H1 (cell line): ENCODE measurements around the gene HFE.

Experiments
- ASH2L ChIP-seq: fragments of 200-600, 300-600 bp; sonication (generic); IDR thresholded peaks from one replicate; pipeline ENCODE4 v1.7.1; 2017; ENCODE audit warnings: low read length
- EP300 ChIP-seq, 2 experiments: IDR thresholded peaks; 1 replicate in 1 of 2; 2 replicates in 1 of 2; pipeline ENCODE4 v1.6.1; 2011 to 2012; ENCODE audit warnings: low read depth in 2 of 2, low read length in 2 of 2, mild to moderate bottlenecking in 2 of 2, borderline replicate concordance in 1 of 2, inconsistent platforms in 1 of 2, moderate library complexity in 1 of 2
- EZH2 ChIP-seq: fragments of 200-600 bp; sonication (generic); IDR thresholded peaks from 2 replicates; pipeline ENCODE4 v1.7.1; 2012; ENCODE audit warnings: low read depth, mild to moderate bottlenecking, moderate library complexity, low read length, inconsistent platforms; ENCODE audit not compliant: severe bottlenecking
- GABPA ChIP-seq: IDR thresholded peaks from 2 replicates; pipeline ENCODE4 v1.6.1; 2011; ENCODE audit warnings: mild to moderate bottlenecking, low read length, moderate library complexity, borderline replicate concordance; ENCODE audit not compliant: insufficient read depth
- RAD21 ChIP-seq, 2 experiments: IDR thresholded peaks in 1 of 2; conservative IDR thresholded peaks in 1 of 2; 2 replicates each; pipeline ENCODE4 v1.6.1; 2011; ENCODE audit warnings: low read depth in 2 of 2, low read length in 2 of 2, improper control_type of control experiment in 1 of 2, inconsistent platforms in 1 of 2, mild to moderate bottlenecking in 1 of 2, moderate library complexity in 1 of 2
- RBBP5 ChIP-seq: IDR thresholded peaks from 2 replicates; pipeline ENCODE4 v1.7.1; 2012; ENCODE audit warnings: low read depth, mild to moderate bottlenecking, inconsistent platforms, low read length, moderate library complexity, borderline replicate concordance
- SP4 ChIP-seq: IDR thresholded peaks from 2 replicates; pipeline ENCODE4 v1.6.1; 2012; ENCODE audit warnings: low read length, inconsistent platforms
- YY1 ChIP-seq: IDR thresholded peaks from 2 replicates; pipeline ENCODE4 v1.6.1; 2011; ENCODE audit warnings: low read depth, mild to moderate bottlenecking, low read length
- TF ChIP-seq, protein P1 (sequence below), 3 experiments: IDR thresholded peaks; 1 replicate in 2 of 3; 2 replicates in 1 of 3; pipeline versions ENCODE4 v1.5.1 to v1.6.1; 2011; ENCODE audit warnings: low read length in 3 of 3, mild to moderate bottlenecking in 3 of 3, inconsistent platforms in 2 of 3, low read depth in 1 of 3, moderate library complexity in 1 of 3; ENCODE audit not compliant: insufficient read depth in 1 of 3; ENCODE audit errors: control extremely low read depth in 1 of 3
- TF ChIP-seq, protein P2 (sequence below): IDR thresholded peaks from 2 replicates; pipeline ENCODE4 v1.6.1; 2011; ENCODE audit warnings: low read depth, mild to moderate bottlenecking, low read length; ENCODE audit not compliant: insufficient read depth
- TF ChIP-seq, protein P3 (sequence below): fragments of 300-600 bp; sonication (generic); IDR thresholded peaks from 2 replicates; pipeline ENCODE4 v1.7.1; 2012; ENCODE audit warnings: low read length, moderate library complexity, mild to moderate bottlenecking, inconsistent platforms; ENCODE audit not compliant: insufficient replicate concordance

DNA sequence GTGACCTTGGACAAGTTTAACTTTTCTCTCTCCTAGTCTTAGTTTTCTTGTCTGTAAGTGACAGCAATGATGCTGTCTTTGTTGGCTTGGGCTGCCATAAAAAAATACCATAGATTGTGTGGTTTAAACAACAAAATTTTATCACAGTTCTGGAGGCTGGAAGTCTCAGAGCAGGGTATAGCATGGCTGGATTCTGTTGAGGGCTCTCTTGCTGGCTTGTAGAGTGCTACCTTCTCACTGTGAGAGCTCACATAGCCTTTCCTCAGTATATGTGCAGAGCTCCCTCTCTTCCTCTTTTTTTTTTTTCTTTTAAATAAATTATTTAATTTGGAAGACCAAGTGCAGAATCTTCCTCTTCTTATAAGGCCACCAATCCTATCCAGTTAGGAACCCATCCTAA is 26.3 kb downstream of the HFE start:
- TF ChIP-seq, protein P1, sequence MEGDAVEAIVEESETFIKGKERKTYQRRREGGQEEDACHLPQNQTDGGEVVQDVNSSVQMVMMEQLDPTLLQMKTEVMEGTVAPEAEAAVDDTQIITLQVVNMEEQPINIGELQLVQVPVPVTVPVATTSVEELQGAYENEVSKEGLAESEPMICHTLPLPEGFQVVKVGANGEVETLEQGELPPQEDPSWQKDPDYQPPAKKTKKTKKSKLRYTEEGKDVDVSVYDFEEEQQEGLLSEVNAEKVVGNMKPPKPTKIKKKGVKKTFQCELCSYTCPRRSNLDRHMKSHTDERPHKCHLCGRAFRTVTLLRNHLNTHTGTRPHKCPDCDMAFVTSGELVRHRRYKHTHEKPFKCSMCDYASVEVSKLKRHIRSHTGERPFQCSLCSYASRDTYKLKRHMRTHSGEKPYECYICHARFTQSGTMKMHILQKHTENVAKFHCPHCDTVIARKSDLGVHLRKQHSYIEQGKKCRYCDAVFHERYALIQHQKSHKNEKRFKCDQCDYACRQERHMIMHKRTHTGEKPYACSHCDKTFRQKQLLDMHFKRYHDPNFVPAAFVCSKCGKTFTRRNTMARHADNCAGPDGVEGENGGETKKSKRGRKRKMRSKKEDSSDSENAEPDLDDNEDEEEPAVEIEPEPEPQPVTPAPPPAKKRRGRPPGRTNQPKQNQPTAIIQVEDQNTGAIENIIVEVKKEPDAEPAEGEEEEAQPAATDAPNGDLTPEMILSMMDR (IDR thresholded peaks at IDR 0.05; ENCODE audit: control extremely low read depth in 1 of 3, insufficient read depth in 1 of 3, low read depth in 1 of 3, low read length in 3 of 3): no peak
- no peak for TF ChIP-seq GABPA
- no peak for TF ChIP-seq RBBP5
- TF ChIP-seq, protein P2, sequence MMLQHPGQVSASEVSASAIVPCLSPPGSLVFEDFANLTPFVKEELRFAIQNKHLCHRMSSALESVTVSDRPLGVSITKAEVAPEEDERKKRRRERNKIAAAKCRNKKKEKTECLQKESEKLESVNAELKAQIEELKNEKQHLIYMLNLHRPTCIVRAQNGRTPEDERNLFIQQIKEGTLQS: no peak
- TF ChIP-seq, protein P3, sequence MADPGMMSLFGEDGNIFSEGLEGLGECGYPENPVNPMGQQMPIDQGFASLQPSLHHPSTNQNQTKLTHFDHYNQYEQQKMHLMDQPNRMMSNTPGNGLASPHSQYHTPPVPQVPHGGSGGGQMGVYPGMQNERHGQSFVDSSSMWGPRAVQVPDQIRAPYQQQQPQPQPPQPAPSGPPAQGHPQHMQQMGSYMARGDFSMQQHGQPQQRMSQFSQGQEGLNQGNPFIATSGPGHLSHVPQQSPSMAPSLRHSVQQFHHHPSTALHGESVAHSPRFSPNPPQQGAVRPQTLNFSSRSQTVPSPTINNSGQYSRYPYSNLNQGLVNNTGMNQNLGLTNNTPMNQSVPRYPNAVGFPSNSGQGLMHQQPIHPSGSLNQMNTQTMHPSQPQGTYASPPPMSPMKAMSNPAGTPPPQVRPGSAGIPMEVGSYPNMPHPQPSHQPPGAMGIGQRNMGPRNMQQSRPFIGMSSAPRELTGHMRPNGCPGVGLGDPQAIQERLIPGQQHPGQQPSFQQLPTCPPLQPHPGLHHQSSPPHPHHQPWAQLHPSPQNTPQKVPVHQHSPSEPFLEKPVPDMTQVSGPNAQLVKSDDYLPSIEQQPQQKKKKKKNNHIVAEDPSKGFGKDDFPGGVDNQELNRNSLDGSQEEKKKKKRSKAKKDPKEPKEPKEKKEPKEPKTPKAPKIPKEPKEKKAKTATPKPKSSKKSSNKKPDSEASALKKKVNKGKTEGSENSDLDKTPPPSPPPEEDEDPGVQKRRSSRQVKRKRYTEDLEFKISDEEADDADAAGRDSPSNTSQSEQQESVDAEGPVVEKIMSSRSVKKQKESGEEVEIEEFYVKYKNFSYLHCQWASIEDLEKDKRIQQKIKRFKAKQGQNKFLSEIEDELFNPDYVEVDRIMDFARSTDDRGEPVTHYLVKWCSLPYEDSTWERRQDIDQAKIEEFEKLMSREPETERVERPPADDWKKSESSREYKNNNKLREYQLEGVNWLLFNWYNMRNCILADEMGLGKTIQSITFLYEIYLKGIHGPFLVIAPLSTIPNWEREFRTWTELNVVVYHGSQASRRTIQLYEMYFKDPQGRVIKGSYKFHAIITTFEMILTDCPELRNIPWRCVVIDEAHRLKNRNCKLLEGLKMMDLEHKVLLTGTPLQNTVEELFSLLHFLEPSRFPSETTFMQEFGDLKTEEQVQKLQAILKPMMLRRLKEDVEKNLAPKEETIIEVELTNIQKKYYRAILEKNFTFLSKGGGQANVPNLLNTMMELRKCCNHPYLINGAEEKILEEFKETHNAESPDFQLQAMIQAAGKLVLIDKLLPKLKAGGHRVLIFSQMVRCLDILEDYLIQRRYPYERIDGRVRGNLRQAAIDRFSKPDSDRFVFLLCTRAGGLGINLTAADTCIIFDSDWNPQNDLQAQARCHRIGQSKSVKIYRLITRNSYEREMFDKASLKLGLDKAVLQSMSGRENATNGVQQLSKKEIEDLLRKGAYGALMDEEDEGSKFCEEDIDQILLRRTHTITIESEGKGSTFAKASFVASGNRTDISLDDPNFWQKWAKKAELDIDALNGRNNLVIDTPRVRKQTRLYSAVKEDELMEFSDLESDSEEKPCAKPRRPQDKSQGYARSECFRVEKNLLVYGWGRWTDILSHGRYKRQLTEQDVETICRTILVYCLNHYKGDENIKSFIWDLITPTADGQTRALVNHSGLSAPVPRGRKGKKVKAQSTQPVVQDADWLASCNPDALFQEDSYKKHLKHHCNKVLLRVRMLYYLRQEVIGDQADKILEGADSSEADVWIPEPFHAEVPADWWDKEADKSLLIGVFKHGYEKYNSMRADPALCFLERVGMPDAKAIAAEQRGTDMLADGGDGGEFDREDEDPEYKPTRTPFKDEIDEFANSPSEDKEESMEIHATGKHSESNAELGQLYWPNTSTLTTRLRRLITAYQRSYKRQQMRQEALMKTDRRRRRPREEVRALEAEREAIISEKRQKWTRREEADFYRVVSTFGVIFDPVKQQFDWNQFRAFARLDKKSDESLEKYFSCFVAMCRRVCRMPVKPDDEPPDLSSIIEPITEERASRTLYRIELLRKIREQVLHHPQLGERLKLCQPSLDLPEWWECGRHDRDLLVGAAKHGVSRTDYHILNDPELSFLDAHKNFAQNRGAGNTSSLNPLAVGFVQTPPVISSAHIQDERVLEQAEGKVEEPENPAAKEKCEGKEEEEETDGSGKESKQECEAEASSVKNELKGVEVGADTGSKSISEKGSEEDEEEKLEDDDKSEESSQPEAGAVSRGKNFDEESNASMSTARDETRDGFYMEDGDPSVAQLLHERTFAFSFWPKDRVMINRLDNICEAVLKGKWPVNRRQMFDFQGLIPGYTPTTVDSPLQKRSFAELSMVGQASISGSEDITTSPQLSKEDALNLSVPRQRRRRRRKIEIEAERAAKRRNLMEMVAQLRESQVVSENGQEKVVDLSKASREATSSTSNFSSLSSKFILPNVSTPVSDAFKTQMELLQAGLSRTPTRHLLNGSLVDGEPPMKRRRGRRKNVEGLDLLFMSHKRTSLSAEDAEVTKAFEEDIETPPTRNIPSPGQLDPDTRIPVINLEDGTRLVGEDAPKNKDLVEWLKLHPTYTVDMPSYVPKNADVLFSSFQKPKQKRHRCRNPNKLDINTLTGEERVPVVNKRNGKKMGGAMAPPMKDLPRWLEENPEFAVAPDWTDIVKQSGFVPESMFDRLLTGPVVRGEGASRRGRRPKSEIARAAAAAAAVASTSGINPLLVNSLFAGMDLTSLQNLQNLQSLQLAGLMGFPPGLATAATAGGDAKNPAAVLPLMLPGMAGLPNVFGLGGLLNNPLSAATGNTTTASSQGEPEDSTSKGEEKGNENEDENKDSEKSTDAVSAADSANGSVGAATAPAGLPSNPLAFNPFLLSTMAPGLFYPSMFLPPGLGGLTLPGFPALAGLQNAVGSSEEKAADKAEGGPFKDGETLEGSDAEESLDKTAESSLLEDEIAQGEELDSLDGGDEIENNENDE: no peak
- no peak for TF ChIP-seq EZH2
- no peak for TF ChIP-seq RAD21 (IDR thresholded peaks at IDR 0.05 in 1 of 2, conservative IDR thresholded peaks at IDR 0.05 in 1 of 2; ENCODE audit: low read depth in 2 of 2, low read length in 2 of 2)
- TF ChIP-seq EP300 (IDR thresholded peaks at IDR 0.05; ENCODE audit: borderline replicate concordance in 1 of 2, low read depth in 2 of 2, low read length in 2 of 2): no peak
- no peak for TF ChIP-seq YY1
- TF ChIP-seq ASH2L: no peak
- TF ChIP-seq SP4: no peak
